ENCODE measurements around the gene CLCN6.

- TF ChIP-seq EP300 (conservative IDR thresholded peaks at IDR 0.05; ENCODE audit: poor library complexity, severe bottlenecking) (peak; percentile 81), EZH2 (IDR thresholded peaks at IDR 0.05; ENCODE audit: borderline replicate concordance, insufficient read depth, low read length, poor library complexity, severe bottlenecking) (no peak)
Observed at GRCh38 chr1:11845641-11846335, 39.8 kb downstream of the CLCN6 start.
